GM12874 (cell line): Measurements from ENCODE around the gene CD69.

Experiments
- CTCF ChIP-seq: IDR thresholded peaks from 2 replicates; pipeline ENCODE4 v1.5.1; 2011; ENCODE audit warnings: low read depth, mild to moderate bottlenecking, control low read depth, low read length, moderate library complexity; ENCODE audit not compliant: insufficient read depth

Gene CD69

GRCh38 chr12:9749640-9750039 lies 11.1 kb downstream of the CD69 start:
- no peak for TF ChIP-seq CTCF

- TF ChIP-seq CTCF = no peak
Measured at GRCh38 chr12:9745199-9745598, 15.5 kb downstream of the CD69 start.

GRCh38 chr12:9742661-9743060 lies 18.0 kb downstream of the CD69 start:
- no peak for TF ChIP-seq CTCF

- TF ChIP-seq CTCF = no peak
Measured at GRCh38 chr12:9741726-9742125, 19.0 kb downstream of the CD69 start.

- TF ChIP-seq CTCF = no peak
Measured at GRCh38 chr12:9740106-9740750, 20.5 kb downstream of the CD69 start.

- TF ChIP-seq CTCF = no peak
Measured at GRCh38 chr12:9736936-9737705, 23.6 kb downstream of the CD69 start.

DNA sequence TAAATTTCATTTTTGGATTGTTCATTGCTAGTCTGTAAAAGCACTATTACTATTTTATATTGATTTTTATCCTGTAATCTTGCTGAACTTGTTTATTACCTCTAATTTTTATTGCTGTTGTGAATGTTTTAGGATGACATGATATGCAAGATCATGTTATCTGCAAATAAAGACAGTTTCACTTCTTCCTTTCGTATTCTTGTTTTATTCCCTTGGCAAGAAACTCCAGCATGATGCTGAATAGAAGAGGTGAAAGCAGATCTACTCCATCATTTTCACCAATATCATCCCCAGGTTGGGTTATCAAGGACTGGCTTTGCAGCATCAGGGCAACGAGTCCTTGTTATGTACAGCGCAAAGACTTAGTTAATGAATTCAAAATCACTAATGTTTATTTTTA lies 25.1 kb downstream of the CD69 start:
- TF ChIP-seq CTCF = no peak
